HCT116 (cell line): ENCODE data around the gene AVEN. TPM values are rescaled to one million over a fixed set of nuclear protein-coding genes. Genes with fewer than 3 reads are reported as not detected.

Source experiments
- ATAC-seq: fragments of 200-7000 bp; cut with Tn5 transposase; 2 replicates; pipeline ENCODE4 v1.9.1; 2020; ENCODE audit warnings: mild to moderate bottlenecking, moderate library complexity
- BruUV-seq: library from RNA; stranded (reverse); fragments of 400-500 nt; replicated peaks from 2 replicates; lab custom pipeline; 2021; lab: Mats Ljungman, UMichigan
- CTCF ChIA-PET: fragments of 300-600 bp; sonication (Branson Sonifier 250); formaldehyde crosslinking; loops from one replicate; lab custom pipeline; 2021; ENCODE audit warnings: antibody characterized with exemption; lab: Charles Lee
- POLR2A ChIA-PET: fragments of 300-600, 350-600 bp; sonication (Branson Sonifier 250); formaldehyde crosslinking; loops from one replicate; lab custom pipeline; 2021; ENCODE audit warnings: antibody characterized with exemption; lab: Charles Lee
- RAD21 ChIA-PET, 2 experiments: fragments of 300-600 bp; sonication (Branson Sonifier 250); formaldehyde crosslinking; loops; one replicate each; lab custom pipeline; 2023; ENCODE audit warnings: low total read pairs in 2 of 2; ENCODE audit not compliant: uncharacterized antibody in 2 of 2, unreplicated experiment in 2 of 2, low non-redundant PET in 1 of 2; lab: Charles Lee
- DNase-seq: peaks from one replicate; pipeline ENCODE4 v3.0.0-alpha.2; 2010; ENCODE audit warnings: low read depth, low spot score
- H2AFZ ChIP-seq: fragments of 200-600 bp; shearing (Covaris generic), sonication (generic); 2 replicates; pipeline ENCODE4 v1.6.1; 2017; ENCODE audit warnings: low read depth, mixed run types, mixed read lengths, antibody characterized with exemption, low read length; ENCODE audit not compliant: poor library complexity, severe bottlenecking
- H3K27ac ChIP-seq: 2 replicates; pipeline ENCODE4 v1.5.1; 2012; ENCODE audit warnings: low read depth, low read length
- H3K27me3 ChIP-seq: fragments of 200-600 bp; sonication (generic); 2 replicates; pipeline ENCODE4 v1.6.1; 2016; ENCODE audit warnings: mixed run types, low read length, mixed read lengths; ENCODE audit not compliant: insufficient read depth
- H3K36me3 ChIP-seq, 2 experiments: fragments of 200-500 bp in 1 of 2; fragments of 200-600 bp in 1 of 2; sonication (Bioruptor generic) in 1 of 2; sonication (generic) in 1 of 2; 2 replicates each; pipeline versions ENCODE4 v1.5.1 to v1.6.1; 2014 to 2016; ENCODE audit warnings: low read length in 2 of 2, inconsistent platforms in 1 of 2, mixed read lengths in 1 of 2, mixed run types in 1 of 2; ENCODE audit not compliant: insufficient read depth in 2 of 2, control insufficient read depth in 1 of 2
- H3K4me1 ChIP-seq, 2 experiments: fragments of 200-600 bp in 1 of 2; sonication (generic) in 1 of 2; 2 replicates each; pipeline versions ENCODE4 v1.5.1 to v1.6.1; 2012 to 2017; ENCODE audit warnings: low read length in 2 of 2, inconsistent platforms in 1 of 2, mild to moderate bottlenecking in 1 of 2, mixed read lengths in 1 of 2, mixed run types in 1 of 2, moderate library complexity in 1 of 2; ENCODE audit not compliant: insufficient read depth in 2 of 2, control insufficient read depth in 1 of 2
- H3K4me2 ChIP-seq: fragments of 200-600 bp; sonication (generic); 2 replicates; pipeline ENCODE4 v1.6.1; 2017; ENCODE audit warnings: mixed run types, low read length, mixed read lengths
- H3K4me3 ChIP-seq, 2 experiments: fragments of 200-600 bp in 1 of 2; sonication (generic) in 1 of 2; replicated peaks in 1 of 2; 2 replicates each; pipeline ENCODE4 v1.5.1; 2011 to 2016; ENCODE audit warnings: low read length in 2 of 2, control low read depth in 1 of 2, low read depth in 1 of 2, mild to moderate bottlenecking in 1 of 2, mixed read lengths in 1 of 2, mixed run types in 1 of 2
- H3K79me2 ChIP-seq: fragments of 200-600 bp; sonication (generic); 2 replicates; pipeline ENCODE4 v1.6.1; 2017; ENCODE audit warnings: mild to moderate bottlenecking, mixed run types, low read length, moderate library complexity, mixed read lengths; ENCODE audit not compliant: insufficient read depth
- H3K9ac ChIP-seq: fragments of 200-600 bp; sonication (generic); 2 replicates; pipeline ENCODE4 v1.6.1; 2016; ENCODE audit warnings: low read length, mixed read lengths
- H3K9me2 ChIP-seq: fragments of 200-600 bp; sonication (generic), shearing (Covaris generic); 2 replicates; pipeline ENCODE4 v1.6.1; 2017; ENCODE audit warnings: mixed run types, mild to moderate bottlenecking, moderate library complexity; ENCODE audit not compliant: insufficient read depth
- H3K9me3 ChIP-seq, 2 experiments: fragments of 200-500 bp in 1 of 2; fragments of 200-600 bp in 1 of 2; sonication (Bioruptor generic) in 1 of 2; sonication (generic) in 1 of 2; 2 replicates each; pipeline ENCODE4 v1.6.1; 2014 to 2017; ENCODE audit warnings: low read length in 2 of 2, mixed read lengths in 2 of 2, inconsistent platforms in 1 of 2, low read depth in 1 of 2, mild to moderate bottlenecking in 1 of 2, mixed run types in 1 of 2, moderate library complexity in 1 of 2; ENCODE audit not compliant: control insufficient read depth in 1 of 2, insufficient read depth in 1 of 2
- H4K20me1 ChIP-seq: fragments of 200-600 bp; sonication (generic), shearing (Covaris generic); 2 replicates; pipeline ENCODE4 v1.6.1; 2017; ENCODE audit warnings: mixed run types, mild to moderate bottlenecking, moderate library complexity; ENCODE audit not compliant: insufficient read depth
- ATF3 ChIP-seq: IDR thresholded peaks from 2 replicates; pipeline ENCODE4 v1.6.1; 2012
- CEBPB ChIP-seq: IDR thresholded peaks from 2 replicates; pipeline ENCODE4 v1.6.1; 2012; ENCODE audit warnings: low read depth
- ELF1 ChIP-seq: IDR thresholded peaks from 2 replicates; pipeline ENCODE4 v1.6.1; 2012; ENCODE audit warnings: low read depth, borderline replicate concordance
- EZH2 ChIP-seq: fragments of 200-600 bp; sonication (generic); IDR thresholded peaks from 2 replicates; pipeline ENCODE4 v1.6.1; 2017; ENCODE audit warnings: antibody characterized with exemption, mixed run types
- EZH2phosphoT487 ChIP-seq: fragments of 200-600 bp; IDR thresholded peaks from 2 replicates; pipeline ENCODE4 v1.6.1; 2018; ENCODE audit warnings: antibody characterized with exemption, borderline replicate concordance
- FOSL1 ChIP-seq: IDR thresholded peaks from 2 replicates; pipeline ENCODE4 v1.6.1; 2012; ENCODE audit warnings: low read depth
- JUND ChIP-seq: IDR thresholded peaks from 2 replicates; pipeline ENCODE4 v1.6.1; 2012
- MAX ChIP-seq: IDR thresholded peaks from 2 replicates; pipeline ENCODE4 v1.6.1; 2012
- POLR2A ChIP-seq: IDR thresholded peaks from 2 replicates; pipeline ENCODE4 v1.7.0; 2011; ENCODE audit warnings: borderline replicate concordance; ENCODE audit not compliant: insufficient read depth, insufficient read length; ENCODE audit errors: extremely low read depth
- POLR2AphosphoS5 ChIP-seq: IDR thresholded peaks from 2 replicates; pipeline ENCODE4 v1.6.1; 2011; ENCODE audit warnings: mild to moderate bottlenecking, low read depth, low read length, moderate library complexity
- RAD21 ChIP-seq: IDR thresholded peaks from 2 replicates; pipeline ENCODE4 v1.6.1; 2012; ENCODE audit warnings: low read depth, mild to moderate bottlenecking
- SIN3A ChIP-seq: IDR thresholded peaks from 2 replicates; pipeline ENCODE4 v1.6.1; 2012; ENCODE audit warnings: low read depth
- SP1 ChIP-seq: IDR thresholded peaks from 2 replicates; pipeline ENCODE4 v1.6.1; 2012; ENCODE audit warnings: low read depth
- SRF ChIP-seq: IDR thresholded peaks from 2 replicates; pipeline ENCODE4 v1.6.1; 2012; ENCODE audit warnings: low read depth
- TCF7L2 ChIP-seq: IDR thresholded peaks from 2 replicates; pipeline ENCODE4 v1.7.0; 2011; ENCODE audit warnings: borderline replicate concordance, inconsistent platforms; ENCODE audit not compliant: insufficient read depth, insufficient read length; ENCODE audit errors: extremely low read depth
- YY1 ChIP-seq: IDR thresholded peaks from 2 replicates; pipeline ENCODE4 v1.6.1; 2011; ENCODE audit warnings: low read length, low read depth, moderate library complexity, mild to moderate bottlenecking; ENCODE audit not compliant: insufficient replicate concordance; ENCODE audit errors: extremely low read depth
- ZNF274 ChIP-seq: fragments of 200-500 bp; sonication (Bioruptor generic); IDR thresholded peaks from 2 replicates; pipeline ENCODE4 v1.6.1; 2014; ENCODE audit warnings: mild to moderate bottlenecking, low read depth, low read length, inconsistent platforms
- intact Hi-C: fragments of 100-400 bp; cut with micrococcal nuclease; formaldehyde crosslinking; loops from 2 replicates; pipeline ENCODE4 v1.10.0; 2022
- total RNA-seq: library from RNA; stranded (reverse); gene quantifications from one replicate; pipeline ENCODE4 v1.2.1, GENCODE V29; 2021; ENCODE audit not compliant: unreplicated experiment

The AVEN gene
- total RNA-seq, 1 experiment from 2014 or later = 6.8 TPM

- Histone ChIP-seq H3K27me3 (no peaks in the 10 kb centered on the region), H3K9me3 (no peaks in the 10 kb centered on the region), H3K9me2 (no peaks in the 10 kb centered on the region), H3K36me3 (no peaks in the 10 kb centered on the region), H3K4me2 (no peak overlapping the region), H4K20me1 (no peaks in the 10 kb centered on the region), H3K4me1 (no peaks in the 10 kb centered on the region), H3K79me2 (no peaks in the 10 kb centered on the region), H2AFZ (no peak overlapping the region), H3K4me3 (no peak overlapping the region), H3K27ac (no peak overlapping the region), H3K9ac (no peak overlapping the region)
- TF ChIP-seq POLR2AphosphoS5 = no peak
- no peak for DNase-seq
- no peak for ATAC-seq
- POLR2A ChIA-PET = no interaction called here
- no TSS peak for BruUV-seq
- CTCF ChIA-PET = no interaction called here
- RAD21 ChIA-PET = interaction anchor here in 1 of 2 experiments (0.6 kb wide), 1 partner anchor 204 kb away, joined by 3 read pairs; no protein-coding TSS in a partner anchor
- intact Hi-C loops = no loop called here
Measured at GRCh38 chr15:33971811-33972210, 67.2 kb downstream of the AVEN start.

GRCh38 chr15:33968821-33969220 lies 70.2 kb downstream of the AVEN start:
- H3K9me2 ChIP-seq = no peaks in the 10 kb centered on the region
- H3K36me3 ChIP-seq = no peaks in the 10 kb centered on the region
- H2AFZ ChIP-seq = no peak overlapping the region
- no peaks in the 10 kb centered on the region for H3K79me2 ChIP-seq
- no peak overlapping the region for H3K4me2 ChIP-seq
- CTCF ChIA-PET = interaction anchor here (1.0 to 1.6 kb wide), 3 partner anchors 231 to 239 kb away, joined by 3 to 7 read pairs (median 5); no protein-coding TSS in a partner anchor
- BruUV-seq = no TSS peak
- intact Hi-C loops = no loop called here
- no peaks in the 10 kb centered on the region for H4K20me1 ChIP-seq
- H3K27me3 ChIP-seq = no peaks in the 10 kb centered on the region
- DNase-seq (no peak), ATAC-seq (no peak)
- H3K27ac ChIP-seq = no peak overlapping the region
- POLR2A ChIA-PET = no interaction called here
- H3K9ac ChIP-seq = no peak overlapping the region
- RAD21 ChIA-PET = no interaction called here
- no peaks in the 10 kb centered on the region for H3K9me3 ChIP-seq
- H3K4me1 ChIP-seq = no peaks in the 10 kb centered on the region
- H3K4me3 ChIP-seq = no peak overlapping the region
- TF ChIP-seq TCF7L2 (no peak), SRF (no peak), ELF1 (no peak), CEBPB (no peak), YY1 (no peak), SP1 (no peak), FOSL1 (no peak), RAD21 (no peak), POLR2A (no peak), JUND (no peak), EZH2 (no peak), ZNF274 (no peak), ATF3 (no peak), MAX (no peak), SIN3A (no peak), EZH2phosphoT487 (no peak)
